GM12801 (cell line): ENCODE results near the gene TMEFF2.

Source experiments
- CTCF ChIP-seq: IDR thresholded peaks from one replicate; pipeline ENCODE4 v1.5.1; 2011; ENCODE audit warnings: control low read depth; ENCODE audit not compliant: insufficient read length; ENCODE audit errors: extremely low read depth

The TMEFF2 gene

GRCh38 chr2:191916826-191917225 lies 277.9 kb downstream of the TMEFF2 start:
- TF ChIP-seq CTCF: no peak

- TF ChIP-seq CTCF: no peak
Measured at GRCh38 chr2:191915750-191916149, 279.0 kb downstream of the TMEFF2 start.

- no peak for TF ChIP-seq CTCF
Measured at GRCh38 chr2:191913796-191914195, 280.9 kb downstream of the TMEFF2 start.

GRCh38 chr2:191912764-191913163 lies 282.0 kb downstream of the TMEFF2 start:
- no peak for TF ChIP-seq CTCF

GRCh38 chr2:191910518-191910917 lies 284.2 kb downstream of the TMEFF2 start:
- TF ChIP-seq CTCF: no peak

GRCh38 chr2:191908874-191909273 lies 285.9 kb downstream of the TMEFF2 start:
- TF ChIP-seq CTCF: no peak

- no peak for TF ChIP-seq CTCF
Measured at GRCh38 chr2:191907545-191907944, 287.2 kb downstream of the TMEFF2 start.

- no peak for TF ChIP-seq CTCF
Measured at GRCh38 chr2:191907091-191907490, 287.6 kb downstream of the TMEFF2 start.
